ENCODE measurements around the gene KISS1R. TPM values are rescaled to one million over a fixed set of nuclear protein-coding genes. Genes with fewer than 3 reads are reported as not detected.
"Not testable (repeated sequence)": the region's sequence is repeated elsewhere in the genome, so short reads cannot be mapped to it uniquely, and the experiment has no call there.

The KISS1R gene
- total RNA-seq, 1 experiment from 2014 or later, result not detected

- not testable (repeated sequence) for H3K36me3 ChIP-seq (ENCODE audit: insufficient read depth, low read length); H3K4me3 ChIP-seq (ENCODE audit: low read length)
Observed at GRCh38 chr19:878751-879561, 38.2 kb upstream of the KISS1R start.

GRCh38 chr19:879711-880438 lies 37.3 kb upstream of the KISS1R start:
- no peak overlapping the region for H3K4me3 ChIP-seq (ENCODE audit: low read length)
- no peak overlapping the region for H3K27ac ChIP-seq (ENCODE audit: low read length)
- no peaks in the 10 kb centered on the region for H4K20me1 ChIP-seq (ENCODE audit: insufficient read depth, low read depth, low read length)
- no peak for DNase-seq
- H2AFZ ChIP-seq (ENCODE audit: low read length), result no peak overlapping the region
- H3K4me1 ChIP-seq (ENCODE audit: low read length), result no peaks in the 10 kb centered on the region
- no peak overlapping the region for H3K4me2 ChIP-seq (ENCODE audit: low read depth, low read length, poor library complexity, severe bottlenecking)
- H3K27me3 ChIP-seq (ENCODE audit: low read length), result no peaks in the 10 kb centered on the region
- H3K79me2 ChIP-seq (ENCODE audit: low read length), result no peaks in the 10 kb centered on the region
- H3K9me2 ChIP-seq (replicated peaks; ENCODE audit: insufficient read depth, low read length), result no peaks in the 10 kb centered on the region
- no peaks in the 10 kb centered on the region for H3K9me3 ChIP-seq (ENCODE audit: low read length)
- H3K9ac ChIP-seq (ENCODE audit: low read length), result no peak overlapping the region
- 0 out of 2 replicates have a peak, but pooled peaks cover 3% of the 10 kb centered on the region for H3K36me3 ChIP-seq (ENCODE audit: insufficient read depth, low read length)

More at GRCh38 chr19:878751-879561, 38.2 kb upstream of the KISS1R start:
- H3K27me3 ChIP-seq (ENCODE audit: low read length); H3K4me1 ChIP-seq (ENCODE audit: low read length); H3K27ac ChIP-seq (ENCODE audit: low read length); H3K4me2 ChIP-seq (ENCODE audit: low read depth, low read length, poor library complexity, severe bottlenecking); H4K20me1 ChIP-seq (ENCODE audit: insufficient read depth, low read depth, low read length); H3K9ac ChIP-seq (ENCODE audit: low read length); H3K9me2 ChIP-seq (replicated peaks; ENCODE audit: insufficient read depth, low read length); H2AFZ ChIP-seq (ENCODE audit: low read length); DNase-seq; H3K9me3 ChIP-seq (ENCODE audit: low read length); H3K79me2 ChIP-seq (ENCODE audit: low read length): not testable (repeated sequence)

- Histone ChIP-seq H2AFZ (ENCODE audit: low read length) (no peak overlapping the region), H3K4me2 (ENCODE audit: low read depth, low read length, poor library complexity, severe bottlenecking) (no peak overlapping the region), H3K9me3 (ENCODE audit: low read length) (no peaks in the 10 kb centered on the region), H3K9ac (ENCODE audit: low read length) (no peak overlapping the region), H3K9me2 (replicated peaks; ENCODE audit: insufficient read depth, low read length) (no peaks in the 10 kb centered on the region), H3K79me2 (ENCODE audit: low read length) (no peaks in the 10 kb centered on the region), H3K27ac (ENCODE audit: low read length) (no peak overlapping the region), H3K4me3 (ENCODE audit: low read length) (no peak overlapping the region), H3K27me3 (ENCODE audit: low read length) (no peaks in the 10 kb centered on the region), H3K4me1 (ENCODE audit: low read length) (no peaks in the 10 kb centered on the region), H4K20me1 (ENCODE audit: insufficient read depth, low read depth, low read length) (no peaks in the 10 kb centered on the region), H3K36me3 (ENCODE audit: insufficient read depth, low read length) (0 out of 2 replicates have a peak, but pooled peaks cover 3% of the 10 kb centered on the region)
- DNase-seq, result no peak
Observed at GRCh38 chr19:881385-882071, 35.6 kb upstream of the KISS1R start.

- Histone ChIP-seq H3K9me3 (ENCODE audit: low read length) (no peaks in the 10 kb centered on the region), H2AFZ (ENCODE audit: low read length) (no peak overlapping the region), H3K27me3 (ENCODE audit: low read length) (no peaks in the 10 kb centered on the region), H3K4me2 (ENCODE audit: low read depth, low read length, poor library complexity, severe bottlenecking) (no peak overlapping the region), H3K9ac (ENCODE audit: low read length) (no peak overlapping the region), H3K36me3 (ENCODE audit: insufficient read depth, low read length) (0 out of 2 replicates have a peak, but pooled peaks cover 3% of the 10 kb centered on the region), H3K4me1 (ENCODE audit: low read length) (no peaks in the 10 kb centered on the region), H3K27ac (ENCODE audit: low read length) (no peak overlapping the region), H4K20me1 (ENCODE audit: insufficient read depth, low read depth, low read length) (no peaks in the 10 kb centered on the region), H3K9me2 (replicated peaks; ENCODE audit: insufficient read depth, low read length) (no peaks in the 10 kb centered on the region), H3K79me2 (ENCODE audit: low read length) (no peaks in the 10 kb centered on the region), H3K4me3 (ENCODE audit: low read length) (no peak overlapping the region)
- no peak for DNase-seq
Observed at GRCh38 chr19:882871-883497, 34.1 kb upstream of the KISS1R start.

GRCh38 chr19:883661-884211 lies 33.4 kb upstream of the KISS1R start:
- Histone ChIP-seq H3K27ac (ENCODE audit: low read length) (no peak overlapping the region), H3K4me3 (ENCODE audit: low read length) (no peak overlapping the region), H3K9me3 (ENCODE audit: low read length) (no peaks in the 10 kb centered on the region), H3K9me2 (replicated peaks; ENCODE audit: insufficient read depth, low read length) (no peaks in the 10 kb centered on the region), H3K9ac (ENCODE audit: low read length) (no peak overlapping the region), H3K4me1 (ENCODE audit: low read length) (no peaks in the 10 kb centered on the region), H3K36me3 (ENCODE audit: insufficient read depth, low read length) (0 out of 2 replicates have a peak, but pooled peaks cover 5% of the 10 kb centered on the region), H3K79me2 (ENCODE audit: low read length) (peaks cover 4% of the 10 kb centered on the region; the same call in 1 of the 2 replicates), H4K20me1 (ENCODE audit: insufficient read depth, low read depth, low read length) (no peaks in the 10 kb centered on the region), H3K4me2 (ENCODE audit: low read depth, low read length, poor library complexity, severe bottlenecking) (no peak overlapping the region), H3K27me3 (ENCODE audit: low read length) (no peaks in the 10 kb centered on the region), H2AFZ (ENCODE audit: low read length) (no peak overlapping the region)
- no peak for DNase-seq

GRCh38 chr19:884420-885211 lies 32.5 kb upstream of the KISS1R start:
- no peak overlapping the region for H3K27ac ChIP-seq (ENCODE audit: low read length)
- no peaks in the 10 kb centered on the region for H3K27me3 ChIP-seq (ENCODE audit: low read length)
- H3K36me3 ChIP-seq (ENCODE audit: insufficient read depth, low read length), result 0 out of 2 replicates have a peak, but pooled peaks cover 8% of the 10 kb centered on the region
- 0 out of 2 replicates have a peak, but pooled peaks cover 6% of the 10 kb centered on the region for H4K20me1 ChIP-seq (ENCODE audit: insufficient read depth, low read depth, low read length)
- no peaks in the 10 kb centered on the region for H3K4me1 ChIP-seq (ENCODE audit: low read length)
- H3K9me2 ChIP-seq (replicated peaks; ENCODE audit: insufficient read depth, low read length), result no peaks in the 10 kb centered on the region
- H3K9ac ChIP-seq (ENCODE audit: low read length), result no peak overlapping the region
- no peak overlapping the region for H2AFZ ChIP-seq (ENCODE audit: low read length)
- no peak for DNase-seq
- peaks cover 4% of the 10 kb centered on the region; the same call in 1 of the 2 replicates for H3K79me2 ChIP-seq (ENCODE audit: low read length)
- no peaks in the 10 kb centered on the region for H3K9me3 ChIP-seq (ENCODE audit: low read length)
- no peak overlapping the region for H3K4me3 ChIP-seq (ENCODE audit: low read length)
- no peak overlapping the region for H3K4me2 ChIP-seq (ENCODE audit: low read depth, low read length, poor library complexity, severe bottlenecking)

GRCh38 chr19:885536-886224 lies 31.5 kb upstream of the KISS1R start:
- H3K4me3 ChIP-seq (ENCODE audit: low read length), result no peak overlapping the region
- no peaks in the 10 kb centered on the region for H3K9me2 ChIP-seq (replicated peaks; ENCODE audit: insufficient read depth, low read length)
- H3K9ac ChIP-seq (ENCODE audit: low read length), result no peak overlapping the region
- no peak overlapping the region for H2AFZ ChIP-seq (ENCODE audit: low read length)
- no peaks in the 10 kb centered on the region for H3K27me3 ChIP-seq (ENCODE audit: low read length)
- H3K79me2 ChIP-seq (ENCODE audit: low read length), result peaks cover 5% of the 10 kb centered on the region; the same call in 1 of the 2 replicates
- H3K4me2 ChIP-seq (ENCODE audit: low read depth, low read length, poor library complexity, severe bottlenecking), result no peak overlapping the region
- no peak overlapping the region for H3K27ac ChIP-seq (ENCODE audit: low read length)
- H3K36me3 ChIP-seq (ENCODE audit: insufficient read depth, low read length), result 0 out of 2 replicates have a peak, but pooled peaks cover 8% of the 10 kb centered on the region
- H4K20me1 ChIP-seq (ENCODE audit: insufficient read depth, low read depth, low read length), result 0 out of 2 replicates have a peak, but pooled peaks cover 6% of the 10 kb centered on the region
- no peak for DNase-seq
- H3K9me3 ChIP-seq (ENCODE audit: low read length), result no peaks in the 10 kb centered on the region
- H3K4me1 ChIP-seq (ENCODE audit: low read length), result no peaks in the 10 kb centered on the region

Data from Karpas-422 (cell line).